T-helper 2 cell treated with Interferon-gamma antibody and Interleukin-4, amounts not matched to agents 100 ng/mL and 5 ng/mL, for 36 hours (primary cell): ENCODE results near the gene FAM50B. TPM values are rescaled to one million over a fixed set of nuclear protein-coding genes. Genes with fewer than 3 reads are reported as not detected.

Experiments
- intact Hi-C: fragments of 100-400 bp; cut with micrococcal nuclease; formaldehyde crosslinking; loops from one replicate; pipeline ENCODE4 v1.15.1; 2023
- total RNA-seq: library from RNA; stranded (reverse); gene quantifications from 2 replicates; pipeline ENCODE4 v1.2.3, GENCODE V29; 2022

Gene FAM50B, protein sequence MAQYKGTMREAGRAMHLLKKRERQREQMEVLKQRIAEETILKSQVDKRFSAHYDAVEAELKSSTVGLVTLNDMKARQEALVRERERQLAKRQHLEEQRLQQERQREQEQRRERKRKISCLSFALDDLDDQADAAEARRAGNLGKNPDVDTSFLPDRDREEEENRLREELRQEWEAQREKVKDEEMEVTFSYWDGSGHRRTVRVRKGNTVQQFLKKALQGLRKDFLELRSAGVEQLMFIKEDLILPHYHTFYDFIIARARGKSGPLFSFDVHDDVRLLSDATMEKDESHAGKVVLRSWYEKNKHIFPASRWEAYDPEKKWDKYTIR
- 11.0 and 11.2 TPM in 2 replicates for total RNA-seq

- intact Hi-C loops: loop anchor here (1.0 to 5.0 kb wide), 7 partner anchors 96 to 590 kb away; partner anchors contain the start of genes ECI2 and PSMG4
Observed at GRCh38 chr6:3848925-3849605, at the start of gene FAM50B. FAM50B (plus strand) TSS chr6:3849373; CDS start chr6:3849812, 439 bp downstream.

GRCh38 chr6:3799719-3800118 is 49.5 kb upstream of the FAM50B start:
- intact Hi-C loops: no loop called here

- intact Hi-C loops: no loop called here
Observed at GRCh38 chr6:3800850-3801591, 48.2 kb upstream of the FAM50B start.

DNA sequence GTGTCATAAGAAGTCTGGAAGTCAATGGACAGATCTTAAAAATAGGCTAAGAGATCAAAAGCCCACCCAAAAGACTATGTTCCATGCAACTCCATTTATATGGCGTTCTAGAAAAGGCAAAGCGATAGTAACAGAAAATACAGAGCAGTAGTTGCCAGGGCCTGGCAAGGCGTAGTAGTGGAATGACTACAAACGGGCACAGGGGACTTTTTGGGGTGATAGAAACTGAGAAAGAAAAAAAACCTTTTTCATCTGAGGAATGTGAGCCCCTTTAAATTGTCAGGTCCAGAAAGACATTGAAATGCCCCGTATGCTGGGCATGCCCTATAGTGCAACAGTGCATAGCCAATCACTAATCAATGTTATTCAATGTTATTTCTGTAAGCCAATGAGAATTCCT is 47.2 kb upstream of the FAM50B start:
- intact Hi-C loops: no loop called here

DNA sequence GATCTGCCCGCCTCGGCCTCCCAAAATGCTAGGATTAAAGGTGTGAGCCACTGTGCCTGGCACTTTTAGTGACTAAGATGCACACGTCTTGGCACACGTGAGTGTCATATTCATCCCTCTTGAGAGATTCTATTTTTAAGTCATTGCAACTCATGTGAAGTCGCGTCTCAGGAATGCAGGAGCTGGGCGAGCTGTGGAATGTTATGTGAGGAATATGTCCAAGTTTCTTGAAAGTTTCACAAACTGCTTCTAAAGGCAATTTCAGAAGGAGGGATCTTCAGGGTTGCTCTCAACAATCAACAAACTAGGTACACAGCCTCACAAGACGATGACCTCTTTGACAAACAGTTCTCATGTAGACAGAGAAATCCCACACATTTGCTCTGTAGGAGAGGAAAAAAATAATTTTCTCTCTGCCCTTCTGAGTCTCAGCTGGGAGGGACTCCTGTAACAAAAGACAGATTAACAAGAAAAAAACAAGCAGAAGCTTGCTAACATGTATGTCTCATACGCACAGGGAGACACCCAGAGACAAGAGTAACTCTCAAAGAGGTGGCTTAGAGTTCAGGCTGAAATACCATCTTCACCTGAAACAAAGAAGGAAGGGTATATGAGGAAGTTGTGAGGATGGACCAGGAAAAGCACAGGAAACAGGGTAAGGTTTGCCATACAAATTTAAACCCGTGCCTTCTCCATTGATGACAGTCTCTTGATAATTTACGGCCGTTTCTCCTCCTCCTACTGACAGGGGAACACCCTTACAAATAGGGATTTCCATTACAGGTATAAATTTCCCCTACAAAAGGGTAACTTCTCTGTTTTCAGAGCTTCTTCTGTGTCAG is 45.3 kb upstream of the FAM50B start:
- intact Hi-C loops: no loop called here

- intact Hi-C loops: no loop called here
Observed at GRCh38 chr6:3804964-3805363, 44.2 kb upstream of the FAM50B start.

GRCh38 chr6:3805448-3806123 is 43.6 kb upstream of the FAM50B start:
- intact Hi-C loops: no loop called here

DNA sequence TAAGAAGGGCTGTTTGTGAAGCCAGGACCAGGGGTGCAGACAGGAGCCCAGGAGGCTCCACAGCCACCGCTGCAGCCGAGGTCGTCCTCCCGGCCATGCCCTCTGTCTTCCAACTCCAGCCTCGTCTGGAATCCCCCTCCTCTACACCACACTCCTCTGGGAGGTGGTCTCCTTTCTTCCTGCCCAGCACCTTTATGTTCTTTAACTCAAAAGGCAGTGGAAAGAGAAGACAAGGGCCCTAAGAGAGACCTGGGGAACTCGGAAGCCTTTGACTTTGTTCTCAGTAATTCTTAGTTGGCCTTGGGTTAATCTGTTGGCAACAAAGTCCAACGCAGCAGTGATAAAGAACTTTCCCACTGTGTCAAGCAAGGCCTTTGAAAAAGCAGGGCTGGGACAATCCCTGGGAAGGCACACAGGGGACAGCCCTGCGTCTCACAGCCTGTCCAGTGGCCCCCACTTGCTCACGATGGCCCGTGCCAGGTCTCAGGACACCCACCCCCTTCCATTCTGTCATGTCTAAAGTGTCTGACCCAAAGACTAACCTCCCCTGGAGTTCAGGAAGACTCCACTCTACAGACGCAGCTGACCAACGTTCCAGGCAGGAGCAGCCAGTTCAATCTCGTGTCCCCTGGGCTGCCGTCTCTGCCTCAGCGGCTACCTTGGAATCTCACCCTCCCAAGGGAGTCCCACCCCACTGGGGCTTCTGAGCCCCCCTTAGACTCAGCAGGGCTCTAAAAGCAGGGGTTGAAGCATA is 42.8 kb upstream of the FAM50B start:
- intact Hi-C loops: no loop called here

DNA sequence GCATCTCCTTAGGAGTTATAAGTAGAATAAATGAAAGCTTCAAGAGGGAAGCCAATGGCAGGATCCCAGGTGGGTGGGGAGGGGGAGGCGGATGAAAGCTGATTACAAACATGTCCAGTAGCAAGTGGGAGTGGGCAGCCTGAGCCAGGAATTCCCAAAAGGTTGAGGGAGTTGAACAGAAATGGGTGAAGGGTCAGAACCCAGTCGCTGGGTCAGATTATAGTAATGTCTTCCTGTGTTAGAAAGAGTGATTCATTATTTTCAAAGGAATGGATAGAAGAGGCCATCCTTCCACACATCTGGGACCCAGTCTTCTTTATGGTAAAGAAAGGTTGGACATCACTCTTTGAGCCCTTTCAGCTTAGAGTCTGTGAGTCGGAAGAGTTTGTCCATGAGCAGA is 41.0 kb upstream of the FAM50B start:
- intact Hi-C loops: no loop called here

DNA sequence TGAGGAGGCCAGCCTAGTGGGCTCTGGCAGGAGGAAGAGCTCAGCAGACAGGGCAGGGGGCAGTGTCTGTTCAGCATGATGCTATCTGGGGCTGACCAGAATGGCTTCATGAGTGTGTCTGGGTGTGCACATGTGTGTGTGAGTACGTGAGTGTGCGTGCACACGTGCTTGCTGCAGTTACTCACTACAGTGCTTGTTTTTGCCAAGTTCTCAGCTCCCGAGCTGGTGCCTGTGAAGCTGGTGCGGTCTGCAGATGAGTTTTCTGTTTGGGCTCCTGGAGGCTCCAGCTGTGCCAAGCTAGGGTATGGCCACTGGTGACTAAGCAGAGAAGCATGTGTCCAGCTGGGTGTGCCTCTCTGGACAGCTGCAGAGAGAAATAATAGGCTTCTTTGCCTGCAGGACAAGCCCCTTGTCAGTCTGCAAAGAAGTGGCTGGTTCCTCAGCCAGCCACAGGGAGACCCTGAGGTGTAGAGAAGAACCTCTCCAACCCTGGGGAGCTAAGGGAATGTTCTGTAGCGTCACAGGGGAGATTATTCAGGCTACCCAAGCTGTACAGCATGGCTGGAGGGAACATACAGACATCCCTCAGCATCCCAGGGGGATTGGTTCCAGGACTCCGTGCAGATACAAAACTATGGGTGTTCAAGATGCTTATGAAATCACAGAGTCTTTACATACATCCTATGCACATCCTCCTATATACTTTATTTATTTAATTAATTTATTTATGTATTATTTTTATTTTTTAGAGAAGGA is 40.2 kb upstream of the FAM50B start:
- intact Hi-C loops: no loop called here

- intact Hi-C loops: no loop called here
Observed at GRCh38 chr6:3809515-3809891, 39.7 kb upstream of the FAM50B start.

DNA sequence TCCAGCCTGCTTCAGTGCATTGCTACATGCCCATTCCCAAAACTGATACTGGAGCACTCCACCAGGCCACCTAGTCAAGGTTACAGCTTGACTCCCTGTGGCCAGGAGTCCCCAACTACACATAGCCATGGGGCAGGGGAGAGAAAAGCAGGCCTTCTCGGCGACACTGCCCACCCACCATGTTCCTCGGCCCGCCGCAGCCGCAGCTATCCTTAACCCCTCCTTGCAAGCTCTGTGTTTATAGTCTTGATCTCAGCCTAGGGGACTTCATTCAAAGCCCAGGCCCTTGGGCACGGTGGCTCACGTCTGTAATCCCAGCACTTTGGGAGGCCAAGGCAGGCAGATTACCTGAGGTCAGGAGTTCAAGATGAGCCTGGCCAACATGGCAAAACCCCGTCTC is 39.2 kb upstream of the FAM50B start:
- intact Hi-C loops: no loop called here

GRCh38 chr6:3811191-3811590 is 38.0 kb upstream of the FAM50B start:
- intact Hi-C loops: no loop called here

- intact Hi-C loops: no loop called here
Observed at GRCh38 chr6:3812596-3812995, 36.6 kb upstream of the FAM50B start.

GRCh38 chr6:3813150-3813780 is 35.9 kb upstream of the FAM50B start:
- intact Hi-C loops: no loop called here

GRCh38 chr6:3813918-3814317 is 35.3 kb upstream of the FAM50B start:
- intact Hi-C loops: no loop called here

DNA sequence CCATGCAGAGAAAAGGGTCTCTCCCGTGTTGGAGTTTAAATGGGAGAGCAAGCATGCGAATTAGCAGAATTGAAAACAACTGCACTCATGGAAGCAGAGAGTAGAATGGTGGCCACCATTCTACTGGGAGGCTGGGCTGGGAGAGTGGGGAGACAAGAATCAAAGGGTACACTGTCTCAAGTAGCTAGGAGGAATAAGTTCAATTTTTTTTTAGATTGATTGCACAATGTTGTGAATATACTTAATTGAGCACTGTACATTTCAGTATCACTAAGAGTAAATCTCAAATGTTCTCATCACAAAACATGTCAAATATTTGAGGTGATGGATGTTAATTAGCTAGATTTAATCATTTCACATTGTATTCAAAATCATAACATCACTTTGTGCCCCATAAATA is 34.6 kb upstream of the FAM50B start:
- intact Hi-C loops: no loop called here

DNA sequence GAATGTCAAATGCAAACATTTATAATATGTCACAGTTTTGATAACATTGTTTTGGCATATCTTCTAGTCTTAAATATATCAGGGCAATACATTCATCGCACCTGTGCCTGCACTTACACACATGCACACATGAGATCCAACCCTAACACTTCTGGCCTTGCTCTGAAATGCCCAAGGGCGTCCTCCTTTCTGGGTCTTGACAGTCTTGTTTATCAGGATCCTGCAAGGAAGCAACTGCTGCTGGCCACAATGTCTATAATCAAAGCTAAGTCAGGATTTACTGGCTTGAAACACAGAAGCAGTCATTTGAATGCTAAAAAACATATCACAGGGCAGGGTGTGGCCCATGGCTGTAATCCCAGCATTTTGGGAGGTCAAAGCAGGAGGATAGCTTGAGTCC is 32.9 kb upstream of the FAM50B start:
- intact Hi-C loops: no loop called here
